Measurements from ENCODE around the gene ZNF831.

ZNF831 gene

DNA sequence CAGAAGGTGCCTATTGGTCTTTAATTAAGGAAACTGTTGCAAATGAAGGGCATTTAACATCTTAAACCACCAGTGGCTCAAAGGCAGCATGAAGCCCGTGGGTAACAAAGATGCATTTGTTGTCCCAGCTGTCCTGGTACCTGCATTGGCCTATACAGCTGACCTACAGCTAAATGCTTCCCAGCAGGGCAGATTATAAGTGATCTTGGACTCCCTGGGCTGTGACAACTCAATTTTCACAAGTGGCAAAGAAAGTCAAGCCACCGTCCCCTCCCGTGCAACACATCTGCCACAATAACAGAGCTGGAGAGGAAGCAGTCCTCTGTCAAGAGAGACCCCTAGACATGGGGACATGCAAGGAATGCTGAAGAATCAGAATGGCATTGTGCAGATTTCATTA, 105.2 kb downstream of the ZNF831 start:
- H3K4me3 ChIP-seq (replicated peaks; ENCODE audit: low read depth, low read length), result no peak overlapping the region
- TF ChIP-seq, protein P1, sequence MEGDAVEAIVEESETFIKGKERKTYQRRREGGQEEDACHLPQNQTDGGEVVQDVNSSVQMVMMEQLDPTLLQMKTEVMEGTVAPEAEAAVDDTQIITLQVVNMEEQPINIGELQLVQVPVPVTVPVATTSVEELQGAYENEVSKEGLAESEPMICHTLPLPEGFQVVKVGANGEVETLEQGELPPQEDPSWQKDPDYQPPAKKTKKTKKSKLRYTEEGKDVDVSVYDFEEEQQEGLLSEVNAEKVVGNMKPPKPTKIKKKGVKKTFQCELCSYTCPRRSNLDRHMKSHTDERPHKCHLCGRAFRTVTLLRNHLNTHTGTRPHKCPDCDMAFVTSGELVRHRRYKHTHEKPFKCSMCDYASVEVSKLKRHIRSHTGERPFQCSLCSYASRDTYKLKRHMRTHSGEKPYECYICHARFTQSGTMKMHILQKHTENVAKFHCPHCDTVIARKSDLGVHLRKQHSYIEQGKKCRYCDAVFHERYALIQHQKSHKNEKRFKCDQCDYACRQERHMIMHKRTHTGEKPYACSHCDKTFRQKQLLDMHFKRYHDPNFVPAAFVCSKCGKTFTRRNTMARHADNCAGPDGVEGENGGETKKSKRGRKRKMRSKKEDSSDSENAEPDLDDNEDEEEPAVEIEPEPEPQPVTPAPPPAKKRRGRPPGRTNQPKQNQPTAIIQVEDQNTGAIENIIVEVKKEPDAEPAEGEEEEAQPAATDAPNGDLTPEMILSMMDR (IDR thresholded peaks at IDR 0.05; ENCODE audit: low read length, missing control alignments), result no peak
- DNase-seq (ENCODE audit: low read depth), result no peak

DNA sequence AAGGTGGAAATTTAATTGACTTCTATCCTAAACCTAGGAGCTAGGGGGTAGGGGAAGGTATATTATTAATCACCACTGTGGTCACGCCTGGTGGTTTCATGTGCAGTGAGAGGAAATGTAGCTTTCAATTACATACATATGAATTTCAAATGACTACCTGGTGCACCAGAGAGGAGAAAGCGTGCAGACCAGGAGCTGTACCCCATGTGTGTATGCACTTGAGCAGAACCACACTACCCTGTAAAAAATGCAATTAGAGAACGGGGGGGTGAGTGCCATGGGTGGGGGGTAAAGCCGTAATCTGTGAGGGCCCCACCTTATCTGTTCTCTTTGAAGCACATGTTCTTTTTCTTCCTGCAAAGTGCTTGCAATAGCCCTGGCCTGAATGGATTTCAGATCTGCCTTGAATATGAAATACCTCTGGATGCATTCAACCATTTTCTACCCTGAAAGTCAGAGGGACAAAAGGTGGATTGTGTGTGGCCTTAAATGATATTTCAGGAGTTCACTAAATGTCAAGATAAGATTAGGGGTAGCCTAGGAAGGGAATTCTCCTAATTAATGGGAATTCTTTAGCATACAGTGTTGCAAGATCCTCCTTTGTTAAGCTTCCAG, 105.9 kb downstream of the ZNF831 start:
- no peak for DNase-seq (ENCODE audit: low read depth)
- TF ChIP-seq, protein P1 (IDR thresholded peaks at IDR 0.05; ENCODE audit: low read length, missing control alignments), result no peak
- H3K4me3 ChIP-seq (replicated peaks; ENCODE audit: low read depth, low read length), result no peak overlapping the region

DNA sequence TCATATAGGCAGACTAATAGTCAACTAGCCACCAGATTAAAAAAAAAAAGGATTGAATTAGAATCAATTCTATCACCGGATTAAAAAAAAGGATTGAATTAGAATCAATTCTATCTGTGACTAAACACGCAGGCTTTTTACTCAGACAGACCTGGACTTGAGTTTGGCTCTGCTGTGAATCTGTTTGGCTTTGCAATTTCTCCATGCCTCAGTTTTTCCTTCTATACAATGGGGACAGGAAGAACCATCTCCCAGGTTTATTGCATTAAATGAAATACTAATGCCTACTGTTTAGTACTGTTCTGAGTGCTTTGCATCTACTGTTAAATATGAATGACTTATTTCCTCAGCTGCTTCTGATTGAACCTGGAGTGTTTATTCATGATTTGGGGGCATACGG, 106.8 kb downstream of the ZNF831 start:
- no peak for DNase-seq (ENCODE audit: low read depth)
- no peak overlapping the region for H3K4me3 ChIP-seq (replicated peaks; ENCODE audit: low read depth, low read length)
- TF ChIP-seq, protein P1 (IDR thresholded peaks at IDR 0.05; ENCODE audit: low read length, missing control alignments), result no peak

DNA sequence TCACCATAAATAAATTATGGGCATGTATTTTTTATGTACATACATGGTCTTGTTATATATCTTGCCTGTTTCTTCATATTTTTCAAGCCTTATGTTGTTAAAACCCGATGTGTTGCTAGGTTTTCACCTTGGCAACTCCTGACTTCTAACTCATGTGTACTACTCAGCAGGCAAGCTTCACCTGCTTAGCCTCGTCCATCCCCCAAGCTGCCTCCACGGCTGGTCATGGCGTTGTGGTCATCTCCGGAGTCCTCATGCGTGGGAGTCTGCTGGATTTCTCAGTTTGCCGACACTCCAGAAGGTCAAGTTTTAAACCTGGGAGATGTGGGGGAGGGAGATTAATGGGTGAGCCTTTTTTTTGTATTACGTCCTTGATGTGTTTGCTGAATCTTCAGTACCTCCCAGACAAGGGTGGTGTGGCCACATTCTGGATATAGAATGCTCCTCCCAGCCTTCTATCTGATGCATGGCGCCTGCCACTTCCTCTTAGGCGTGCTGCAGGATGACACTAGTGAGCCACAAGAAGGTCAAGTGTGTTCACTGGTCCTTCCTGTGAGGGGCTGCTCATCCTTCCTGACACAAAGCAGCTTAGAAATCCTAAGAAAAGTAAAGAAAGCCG, 110.2 kb downstream of the ZNF831 start:
- H3K4me3 ChIP-seq (replicated peaks; ENCODE audit: low read depth, low read length), result no peak overlapping the region
- TF ChIP-seq, protein P1 (IDR thresholded peaks at IDR 0.05; ENCODE audit: low read length, missing control alignments), result no peak
- no peak for DNase-seq (ENCODE audit: low read depth)

DNA sequence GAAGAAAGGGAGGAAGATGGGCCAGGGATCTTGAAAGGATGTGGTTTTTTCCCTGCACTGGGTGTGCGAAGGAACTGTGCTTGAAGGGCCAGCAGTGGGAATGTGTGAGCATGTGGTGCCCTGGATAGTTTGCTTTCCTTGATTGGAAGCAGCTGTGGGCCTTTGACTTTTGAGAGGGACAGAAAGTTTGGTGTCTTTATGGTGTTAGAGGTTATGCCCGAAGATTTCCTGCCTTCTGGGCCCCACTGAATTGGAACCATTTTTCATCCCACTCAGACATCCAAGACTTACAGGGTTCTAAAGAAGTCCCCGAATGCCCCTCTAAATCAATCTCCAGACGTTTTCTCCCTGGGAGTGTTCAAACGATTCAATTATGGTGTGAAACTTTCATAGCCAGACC, 113.3 kb downstream of the ZNF831 start:
- TF ChIP-seq, protein P1 (IDR thresholded peaks at IDR 0.05; ENCODE audit: low read length, missing control alignments), result no peak
- H3K4me3 ChIP-seq (replicated peaks; ENCODE audit: low read depth, low read length), result no peak overlapping the region
- DNase-seq (ENCODE audit: low read depth), result no peak

DNA sequence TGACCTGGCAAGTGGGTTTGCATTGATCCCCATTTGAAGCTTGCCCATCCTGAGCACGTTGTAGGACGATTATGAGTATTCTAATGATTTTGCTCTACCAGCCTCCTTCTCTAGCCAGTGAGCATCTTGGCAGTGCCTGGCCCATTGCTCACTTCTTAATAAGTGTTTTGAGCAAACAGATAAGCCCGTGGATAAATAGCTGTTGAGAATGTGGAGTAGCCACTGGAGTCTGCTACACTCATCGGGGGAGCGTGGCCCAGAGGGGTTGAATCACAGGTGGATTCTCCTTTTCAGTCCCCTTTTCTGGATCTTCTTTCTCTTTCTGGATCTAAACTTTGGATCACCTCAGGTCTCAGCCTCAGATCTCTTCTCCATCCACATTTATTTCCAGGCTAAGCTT, 120.8 kb downstream of the ZNF831 start:
- TF ChIP-seq, protein P1 (IDR thresholded peaks at IDR 0.05; ENCODE audit: low read length, missing control alignments), result no peak
- DNase-seq (ENCODE audit: low read depth), result no peak
- no peak overlapping the region for H3K4me3 ChIP-seq (replicated peaks; ENCODE audit: low read depth, low read length)

DNA sequence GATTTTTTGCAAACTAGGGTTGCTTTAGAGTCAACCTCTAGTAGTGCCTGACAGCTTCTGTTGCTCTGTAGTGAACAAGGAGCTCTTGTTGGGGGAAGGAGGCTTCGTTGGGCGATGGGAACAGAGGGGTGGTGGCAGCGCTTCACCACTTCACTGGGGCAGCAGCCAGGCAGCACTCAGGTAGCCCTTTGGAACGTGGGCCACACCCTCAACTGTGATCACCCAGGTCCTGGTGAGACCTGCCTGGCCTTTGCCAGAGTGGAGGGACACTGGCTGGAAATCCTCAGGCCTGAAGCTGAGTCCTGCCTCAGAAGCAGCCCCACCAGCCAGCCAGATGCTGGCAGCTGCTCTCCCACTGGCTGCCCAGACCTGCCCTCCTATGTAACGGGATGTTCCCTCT, 126.4 kb downstream of the ZNF831 start:
- TF ChIP-seq, protein P1 (IDR thresholded peaks at IDR 0.05; ENCODE audit: low read length, missing control alignments), result no peak
- H3K4me3 ChIP-seq (replicated peaks; ENCODE audit: low read depth, low read length), result no peak overlapping the region
- DNase-seq (ENCODE audit: low read depth), result no peak
